Right renal pelvis (tissue), 4 donors: Measurements from ENCODE around the gene RGL3. TPM values are rescaled to one million over a fixed set of nuclear protein-coding genes. Genes with fewer than 3 reads are reported as not detected.
"Not testable (repeated sequence)": the region's sequence is repeated elsewhere in the genome, so short reads cannot be mapped to it uniquely, and the experiment has no call there.

Experiments
- DNase-seq, 4 donors: peaks; one replicate each; pipeline ENCODE4 v3.0.0-alpha.2; 2013; ENCODE audit warnings: low read depth in 4 of 4, low spot score in 3 of 4, missing footprints in 1 of 4
- polyA plus RNA-seq, 4 donors: library from polyadenylated mRNA; unstranded; fragments of 120-200 nt; gene quantifications; one replicate each; pipeline ENCODE4 v1.2.1, GENCODE V29; 2013; ENCODE audit not compliant: insufficient read length in 4 of 4

RGL3 gene
- polyA plus RNA-seq, 4 donors = 68.7 to 94.8 (median 75.5) TPM

- no peak for DNase-seq
Measured at GRCh38 chr19:11451327-11451870, 32.3 kb upstream of the RGL3 start.

GRCh38 chr19:11450570-11451326 is 31.6 kb upstream of the RGL3 start:
- no peak for DNase-seq

GRCh38 chr19:11448923-11449554 is 29.9 kb upstream of the RGL3 start:
- DNase-seq = no peak

DNA sequence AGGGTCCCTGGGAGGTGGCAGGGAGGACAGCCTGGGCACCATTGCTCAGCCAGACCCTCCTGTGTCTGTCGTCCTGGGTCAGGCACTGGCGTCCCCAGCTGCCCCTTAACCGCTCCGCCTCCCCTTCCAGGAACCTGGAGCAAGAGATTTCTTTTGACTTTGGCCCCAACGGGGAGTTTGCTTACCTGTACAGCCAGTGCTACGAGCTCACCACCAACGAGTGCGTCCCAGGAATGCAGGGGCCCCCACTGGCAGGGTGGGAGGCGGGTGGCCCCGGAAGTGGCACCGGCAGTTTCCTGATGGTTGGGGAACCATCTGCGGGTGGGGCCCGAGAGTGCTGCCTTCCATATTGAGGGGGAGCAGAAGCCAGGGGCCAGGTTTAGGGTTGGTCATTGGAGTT is 29.3 kb upstream of the RGL3 start:
- no peak for DNase-seq

GRCh38 chr19:11447347-11448262 is 28.5 kb upstream of the RGL3 start:
- no peak for DNase-seq

- no peak for DNase-seq
Measured at GRCh38 chr19:11446652-11447301, 27.7 kb upstream of the RGL3 start.

DNA sequence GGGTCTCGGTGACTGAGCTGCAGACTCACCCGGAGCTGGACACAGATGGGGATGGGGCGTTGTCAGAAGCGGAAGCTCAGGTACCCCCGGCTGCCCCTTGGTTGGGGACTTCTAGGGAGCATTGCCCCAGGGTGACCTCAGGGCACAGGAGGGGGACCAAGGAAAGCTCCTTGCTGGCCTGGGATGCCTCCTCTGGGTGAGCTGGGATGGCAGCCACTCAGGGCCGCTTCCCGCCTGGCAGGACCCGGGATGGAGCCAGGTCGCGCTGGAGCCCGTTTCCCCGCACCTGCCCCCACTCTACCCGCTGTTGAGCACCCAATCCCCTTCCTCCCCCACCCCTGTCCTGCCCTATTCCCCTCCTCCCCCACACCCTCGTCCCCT is 27.1 kb upstream of the RGL3 start:
- no peak for DNase-seq

- DNase-seq = no peak
Measured at GRCh38 chr19:11445141-11445540, 26.0 kb upstream of the RGL3 start.

DNA sequence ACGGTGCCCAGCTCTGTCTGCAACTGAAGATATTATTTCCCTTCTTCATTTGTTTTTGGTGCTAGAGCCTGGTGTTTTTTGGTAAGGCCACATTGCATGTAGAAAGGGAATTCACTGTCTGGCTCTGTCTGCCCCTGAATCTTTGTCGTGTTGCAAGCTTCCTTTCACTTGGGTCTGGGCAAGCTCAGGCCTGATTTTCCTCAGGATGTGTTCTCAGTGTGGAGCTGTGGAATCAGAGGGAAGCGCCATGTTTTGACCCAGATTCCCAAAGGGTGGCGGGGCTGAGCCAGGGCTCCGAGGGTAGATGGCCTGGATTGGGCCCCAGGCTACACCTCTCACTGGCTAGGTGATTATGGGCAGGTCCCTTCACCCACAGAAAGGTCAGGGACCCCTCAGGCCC is 24.9 kb upstream of the RGL3 start:
- DNase-seq = no peak

DNA sequence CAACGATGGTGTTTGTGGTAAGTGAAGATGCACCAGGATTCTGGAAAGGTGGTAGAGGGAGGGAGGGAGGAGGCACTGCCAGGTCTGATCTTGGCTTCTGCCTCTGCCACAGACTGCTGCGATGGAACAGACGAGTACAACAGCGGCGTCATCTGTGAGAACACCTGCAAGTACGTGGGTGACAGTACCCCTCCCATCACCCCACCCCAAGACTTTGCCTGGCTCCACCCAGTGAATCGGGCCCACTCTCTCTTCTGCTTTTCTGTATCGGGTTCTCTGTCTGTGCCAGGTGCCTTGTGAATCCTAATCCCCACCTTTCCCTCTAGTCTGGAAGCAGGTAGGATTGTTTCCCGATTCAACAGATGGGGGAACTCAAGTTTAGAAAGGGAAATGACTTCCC is 18.8 kb upstream of the RGL3 start:
- DNase-seq = no peak

DNA sequence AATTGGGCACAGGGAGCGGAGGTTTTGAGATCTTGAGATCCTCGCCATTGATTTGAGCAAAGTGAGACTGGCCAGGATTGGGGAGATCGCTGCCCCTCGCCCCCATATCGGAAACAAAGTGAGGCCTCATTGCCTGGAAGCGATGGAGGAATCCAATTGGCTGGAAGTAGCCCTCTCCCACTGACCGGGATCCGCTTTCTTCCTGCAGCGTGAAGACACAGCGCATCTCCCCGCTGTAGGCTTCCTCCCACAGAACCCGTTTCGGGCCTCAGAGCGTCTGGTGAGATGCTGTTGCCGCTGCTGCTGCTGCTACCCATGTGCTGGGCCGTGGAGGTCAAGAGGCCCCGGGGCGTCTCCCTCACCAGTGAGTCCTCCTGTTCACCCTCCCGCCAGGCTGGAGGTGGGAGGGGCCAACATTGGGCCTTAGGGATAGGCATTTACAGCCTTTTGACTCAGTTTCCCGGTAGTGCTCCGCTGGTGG is 16.8 kb upstream of the RGL3 start:
- no peak for DNase-seq

DNA sequence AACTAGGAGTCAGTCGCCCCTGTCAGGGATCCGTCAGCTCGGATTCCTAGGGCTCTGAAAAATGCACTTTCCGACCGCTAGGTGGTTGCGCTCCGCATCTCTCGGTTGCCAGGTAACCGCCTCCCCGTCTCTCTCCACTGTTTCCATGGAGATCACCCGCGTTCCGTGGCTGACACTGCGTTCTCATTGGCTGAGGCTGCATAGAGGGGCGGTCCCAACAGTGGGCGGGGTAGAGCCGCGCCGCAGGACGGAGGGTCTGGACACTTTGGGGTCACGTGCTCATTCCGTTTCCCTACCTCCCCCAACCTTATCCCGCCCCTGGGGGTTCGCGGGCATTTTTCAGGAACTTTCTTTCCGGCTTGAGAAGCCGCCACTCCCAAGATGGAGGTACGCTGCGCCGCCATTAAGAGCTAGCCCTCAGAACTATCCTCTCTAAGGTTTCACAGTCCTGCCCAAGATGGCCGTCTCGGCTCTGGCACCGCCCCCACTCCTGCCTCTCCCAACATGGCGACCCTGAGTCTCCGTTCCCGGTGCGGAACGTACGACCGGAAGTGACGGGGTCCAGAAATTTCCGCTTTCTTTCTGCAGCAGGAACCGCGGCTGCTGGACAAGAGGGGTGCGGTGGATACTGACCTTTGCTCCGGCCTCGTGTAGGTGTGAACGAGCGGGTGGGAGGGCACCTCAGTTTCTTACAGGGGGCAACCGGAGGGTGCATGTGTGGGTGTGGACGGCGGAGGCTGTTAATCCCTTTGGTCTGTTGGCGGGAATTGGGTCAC is 16.1 kb upstream of the RGL3 start, which contains the start of the genes ODAD3 and PRKCSH:
Gene ODAD3 (minus strand): TSS at position 65 of the 776 bp plus-strand sequence. CDS start 105 bp downstream, outside the sequence.
Gene PRKCSH (plus strand): TSS at position 579 of the 776 bp plus-strand sequence. CDS start 483 bp downstream, outside the sequence.
- peak; percentile 98 to 100 (median 100) for DNase-seq

DNA sequence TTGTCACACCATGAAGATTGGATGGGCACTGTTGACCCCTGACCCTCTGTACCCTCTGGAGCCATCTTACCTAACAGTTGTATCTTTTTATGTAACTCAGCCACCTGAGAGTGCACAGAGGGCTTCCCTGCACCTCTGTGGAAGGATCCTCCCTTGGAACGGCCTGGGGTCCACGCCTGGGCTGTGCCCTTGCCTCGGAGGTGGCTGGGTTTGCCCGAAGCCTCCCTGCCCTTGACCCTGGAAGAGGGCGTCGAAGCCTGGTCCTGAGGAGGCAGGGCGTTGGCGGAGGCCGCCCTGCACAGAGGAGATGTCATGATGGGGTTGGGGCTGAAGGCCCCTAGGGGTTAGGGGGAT is 15.6 kb upstream of the RGL3 start:
- no peak for DNase-seq

DNA sequence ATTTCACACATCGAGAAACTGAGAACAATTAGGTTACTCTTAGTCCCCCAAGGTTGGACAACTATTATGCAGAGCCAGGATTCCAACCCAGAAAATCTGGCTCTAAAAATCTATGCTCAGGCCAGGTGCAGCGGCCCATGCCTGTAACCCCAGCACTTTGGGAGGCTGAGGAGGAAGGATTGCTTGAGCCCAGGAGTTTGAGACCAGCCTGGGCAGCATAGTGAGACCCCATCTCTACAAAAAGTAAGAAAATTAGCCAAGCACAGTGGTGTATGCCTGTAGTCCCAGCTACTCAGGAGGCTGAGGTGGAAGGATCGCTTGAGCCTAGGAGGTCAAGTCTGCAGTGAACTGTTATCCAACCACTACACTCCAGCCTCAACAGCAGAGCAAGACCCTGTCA is 14.4 kb upstream of the RGL3 start:
- not testable (repeated sequence) for DNase-seq

GRCh38 chr19:11426656-11427055 is 7.5 kb upstream of the RGL3 start:
- DNase-seq = no peak

GRCh38 chr19:11425719-11426457 is 6.8 kb upstream of the RGL3 start:
- DNase-seq = no peak

GRCh38 chr19:11423791-11424181 is 4.7 kb upstream of the RGL3 start:
- no peak for DNase-seq

DNA sequence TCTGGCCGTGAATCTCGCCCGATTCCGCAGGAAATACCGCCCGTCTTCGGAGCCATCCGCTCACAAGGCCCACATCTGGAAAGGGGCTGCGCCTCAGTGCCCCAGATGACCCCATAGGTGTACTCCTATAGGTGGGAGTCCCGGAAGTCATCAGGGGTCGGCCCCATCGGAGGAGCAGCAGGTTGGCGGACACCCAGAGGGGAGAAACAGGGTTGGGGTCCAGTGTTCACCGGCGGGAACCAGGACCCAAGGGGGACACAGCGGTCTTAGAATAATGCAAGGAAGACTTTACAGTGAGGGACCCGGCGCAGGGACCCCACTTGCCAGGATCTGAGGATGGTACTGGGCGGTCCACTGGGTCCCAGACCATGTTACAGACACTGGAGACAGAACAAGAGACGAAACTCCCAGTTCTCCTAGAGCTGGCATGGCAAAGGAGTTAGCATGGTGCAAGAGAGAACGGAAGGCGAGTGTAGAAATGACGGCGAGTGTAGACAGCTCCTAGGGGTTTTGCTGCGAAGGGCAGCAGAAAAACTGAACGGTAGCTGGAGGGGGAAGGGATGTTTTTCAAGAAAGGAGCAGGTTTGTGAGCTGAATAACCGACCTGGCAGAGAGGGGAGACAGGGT is 4.2 kb upstream of the RGL3 start:
- no peak for DNase-seq
